A204.1 (cell line): Measurements from ENCODE around the gene EXOG.

Experiments used
- FAIRE-seq: peaks from 2 replicates; lab custom pipeline; 2012; peaks lifted over from hg19 to GRCh38; lab: Jason Lieb, UNC

Gene EXOG

GRCh38 chr3:38496131-38496910, at the start of gene EXOG:
Gene EXOG, plus strand, starts transcription at chr3:38496340. Its CDS starts 28 bp downstream, at chr3:38496368.
- peak; percentile 37 for FAIRE-seq

GRCh38 chr3:38446812-38447211, 49.3 kb upstream of the EXOG start:
- FAIRE-seq, result no peak

- FAIRE-seq, result no peak
These were observed 45.3 kb upstream of the EXOG start for GRCh38 chr3:38450853-38451252.

GRCh38 chr3:38453075-38453912, 42.8 kb upstream of the EXOG start, which contains the start of gene ACVR2B:
Gene ACVR2B, plus strand, starts transcription at chr3:38453890. Its CDS starts 433 bp downstream, at chr3:38454323.
- no peak for FAIRE-seq

- FAIRE-seq, result no peak
These were observed 42.3 kb upstream of the EXOG start for GRCh38 chr3:38453913-38454177.

- no peak for FAIRE-seq
These were observed 41.8 kb upstream of the EXOG start for GRCh38 chr3:38454178-38454883.

GRCh38 chr3:38454884-38455638, 41.1 kb upstream of the EXOG start:
- FAIRE-seq, result no peak

- FAIRE-seq, result no peak
These were observed 40.3 kb upstream of the EXOG start for GRCh38 chr3:38455639-38456430.

GRCh38 chr3:38457111-38458003, 38.8 kb upstream of the EXOG start:
- FAIRE-seq, result no peak

GRCh38 chr3:38458796-38459498, 37.2 kb upstream of the EXOG start:
- no peak for FAIRE-seq

GRCh38 chr3:38459499-38460048, 36.6 kb upstream of the EXOG start:
- no peak for FAIRE-seq

GRCh38 chr3:38460377-38461270, 35.5 kb upstream of the EXOG start:
- FAIRE-seq, result no peak

- no peak for FAIRE-seq
These were observed 30.5 kb upstream of the EXOG start for GRCh38 chr3:38465588-38466154.

- FAIRE-seq, result no peak
These were observed 27.4 kb upstream of the EXOG start for GRCh38 chr3:38468765-38469164.

GRCh38 chr3:38469852-38470251, 26.3 kb upstream of the EXOG start:
- no peak for FAIRE-seq

- FAIRE-seq, result no peak
These were observed 24.8 kb upstream of the EXOG start for GRCh38 chr3:38471260-38471857.

- no peak for FAIRE-seq
These were observed 23.8 kb upstream of the EXOG start for GRCh38 chr3:38472342-38472741.

- FAIRE-seq, result no peak
These were observed 22.9 kb upstream of the EXOG start for GRCh38 chr3:38473229-38473628.
